RWPE1 (cell line): ENCODE measurements around the gene ZNF408.

Experiments used
- CTCF ChIA-PET: fragments of 350-600 bp; sonication (Branson Sonifier 250); formaldehyde crosslinking; extraction: SDS; loops from one replicate; lab custom pipeline; 2021; lab: Yijun Ruan, JAX
- POLR2A ChIA-PET: fragments of 400-600 bp; formaldehyde crosslinking; extraction: SDS; loops from one replicate; lab custom pipeline; 2020; ENCODE audit warnings: antibody characterized with exemption; ENCODE audit not compliant: low non-redundant PET; lab: Yijun Ruan, JAX
- DNase-seq: peaks from one replicate; pipeline ENCODE4 v3.0.0; 2012; ENCODE audit warnings: low spot score
- H3K27ac ChIP-seq: fragments of 450-650 bp; 2 replicates; pipeline ENCODE4 v1.5.1; 2017
- CTCF ChIP-seq: fragments of 450-650 bp; conservative IDR thresholded peaks from 2 replicates; pipeline ENCODE4 v1.5.1; 2017; ENCODE audit warnings: low read depth, mild to moderate bottlenecking

The ZNF408 gene

GRCh38 chr11:46727952-46728658 lies 27.3 kb downstream of the ZNF408 start:
- CTCF ChIA-PET: no interaction called here
- DNase-seq: no peak
- no peak overlapping the region for H3K27ac ChIP-seq
- POLR2A ChIA-PET: no interaction called here
- no peak for TF ChIP-seq CTCF

- ChIA-PET POLR2A (no interaction called here), CTCF (no interaction called here)
- DNase-seq: no peak
- TF ChIP-seq CTCF: no peak
- H3K27ac ChIP-seq: no peak overlapping the region
Measured at GRCh38 chr11:46728659-46729040, 27.8 kb downstream of the ZNF408 start.

- no peak for TF ChIP-seq CTCF
- POLR2A ChIA-PET: no interaction called here
- CTCF ChIA-PET: no interaction called here
- H3K27ac ChIP-seq: no peak overlapping the region
- DNase-seq: no peak
Measured at GRCh38 chr11:46729110-46730027, 28.5 kb downstream of the ZNF408 start.

GRCh38 chr11:46731545-46731944 lies 30.7 kb downstream of the ZNF408 start:
- no peak for DNase-seq
- no peak overlapping the region for H3K27ac ChIP-seq
- POLR2A ChIA-PET: no interaction called here
- no peak for TF ChIP-seq CTCF
- CTCF ChIA-PET: no interaction called here

- POLR2A ChIA-PET: no interaction called here
- TF ChIP-seq CTCF: no peak
- H3K27ac ChIP-seq: no peak overlapping the region
- CTCF ChIA-PET: no interaction called here
- no peak for DNase-seq
Measured at GRCh38 chr11:46733234-46733633, 32.4 kb downstream of the ZNF408 start.

GRCh38 chr11:46736146-46736545 lies 35.3 kb downstream of the ZNF408 start:
- CTCF ChIA-PET: no interaction called here
- POLR2A ChIA-PET: no interaction called here
- no peak overlapping the region for H3K27ac ChIP-seq
- no peak for DNase-seq
- no peak for TF ChIP-seq CTCF
